Left lung (tissue), 10 donors: Measurements from ENCODE around the gene NTSR2. TPM values are rescaled to one million over a fixed set of nuclear protein-coding genes. Genes with fewer than 3 reads are reported as not detected.

Experiments
- ATAC-seq: fragments of 200-7000 bp; cut with Tn5 transposase; one replicate; pipeline ENCODE4 v1.9.1; 2020; ENCODE audit warnings: moderate library complexity
- DNase-seq, 4 donors: peaks; one replicate each; pipeline ENCODE4 v3.0.0-alpha.2; 2013 to 2020
- H3K27ac ChIP-seq, 2 donors: fragments of 200-600 bp; sonication (generic) in 1 of 2; one replicate each; pipeline versions ENCODE4 v1.5.0 to v1.8.0; 2020 to 2021
- H3K27me3 ChIP-seq, 2 donors: fragments of 200-600 bp; sonication (generic) in 1 of 2; one replicate each; pipeline versions ENCODE4 v1.5.0 to v1.8.0; 2020 to 2021
- H3K36me3 ChIP-seq, 2 donors: fragments of 200-600 bp; sonication (generic) in 1 of 2; one replicate each; pipeline versions ENCODE4 v1.5.0 to v1.8.0; 2020 to 2021
- H3K4me1 ChIP-seq, 2 donors: fragments of 200-600 bp; one replicate each; pipeline ENCODE4 v1.8.0; 2021
- H3K4me3 ChIP-seq, 2 donors: fragments of 200-600 bp; sonication (generic) in 1 of 2; one replicate each; pipeline versions ENCODE4 v1.5.0 to v1.8.0; 2020 to 2021; ENCODE audit warnings: mild to moderate bottlenecking in 1 of 2
- H3K9me3 ChIP-seq, 2 donors: fragments of 200-600 bp; sonication (generic) in 1 of 2; one replicate each; pipeline versions ENCODE4 v1.5.0 to v1.8.0; 2020 to 2021
- CTCF ChIP-seq, 2 donors: fragments of 200-600 bp; sonication (generic) in 1 of 2; IDR thresholded peaks; one replicate each; pipeline versions ENCODE4 v1.5.0 to v1.8.0; 2021; ENCODE audit warnings: antibody characterized with exemption in 2 of 2
- intact Hi-C, 2 donors: fragments of 100-400 bp; cut with DNase I; formaldehyde crosslinking; loops; one replicate each; pipeline versions ENCODE4 v1.11.2 to v1.14.2; 2022
- polyA plus RNA-seq, 6 donors: library from polyadenylated mRNA; unstranded; fragments of 120-200 nt; gene quantifications; one replicate each; pipeline ENCODE4 v1.2.1, GENCODE V29; 2013; ENCODE audit not compliant: insufficient read length in 6 of 6
- total RNA-seq, 2 donors: library from RNA; stranded (reverse); fragmentation: NEBNext Ultra II Directional; extraction: Animal tissue kit (Norgen Biotek cat#: 25700); gene quantifications; one replicate each; pipeline ENCODE4 v1.2.1, GENCODE V29; 2021
- donor health status: DM: no; HTN: yes; CAD: no.
- donor health status: DM: no; HTN: no; CAD: no.

The NTSR2 gene
- total and polyA plus RNA-seq, 8 donors, result not detected

DNA sequence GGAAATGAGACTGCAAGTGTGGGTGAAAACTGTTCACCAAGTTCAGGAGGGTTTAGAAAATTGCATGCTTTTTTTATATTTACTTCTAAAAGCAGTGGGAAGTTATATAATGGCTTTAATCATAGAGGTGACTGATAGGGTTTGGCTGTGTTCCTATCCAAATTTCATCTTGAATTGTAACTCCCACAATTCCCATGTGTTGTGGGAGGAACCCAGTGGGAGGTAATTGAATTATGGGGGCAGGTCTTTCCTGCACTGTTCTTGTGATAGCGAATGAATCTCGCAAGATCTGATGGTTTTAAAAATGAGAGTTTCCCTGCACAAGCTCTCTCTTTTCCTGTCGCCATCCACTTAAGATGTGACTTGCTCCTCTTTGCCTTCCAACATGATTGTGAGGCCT is 35.7 kb upstream of the NTSR2 start:
- no peaks in the 10 kb centered on the region for H3K9me3 ChIP-seq
- TF ChIP-seq CTCF (IDR thresholded peaks at IDR 0.05), result no peak
- ATAC-seq, result no peak
- no peak for DNase-seq
- no peaks in the 10 kb centered on the region for H3K36me3 ChIP-seq
- no peaks in the 10 kb centered on the region for H3K27me3 ChIP-seq
- intact Hi-C loops, result no loop called here
- no peak overlapping the region for H3K27ac ChIP-seq
- no peak overlapping the region for H3K4me3 ChIP-seq
- H3K4me1 ChIP-seq, result peaks cover 0 to 3% of the 10 kb centered on the region in 2 donors

DNA sequence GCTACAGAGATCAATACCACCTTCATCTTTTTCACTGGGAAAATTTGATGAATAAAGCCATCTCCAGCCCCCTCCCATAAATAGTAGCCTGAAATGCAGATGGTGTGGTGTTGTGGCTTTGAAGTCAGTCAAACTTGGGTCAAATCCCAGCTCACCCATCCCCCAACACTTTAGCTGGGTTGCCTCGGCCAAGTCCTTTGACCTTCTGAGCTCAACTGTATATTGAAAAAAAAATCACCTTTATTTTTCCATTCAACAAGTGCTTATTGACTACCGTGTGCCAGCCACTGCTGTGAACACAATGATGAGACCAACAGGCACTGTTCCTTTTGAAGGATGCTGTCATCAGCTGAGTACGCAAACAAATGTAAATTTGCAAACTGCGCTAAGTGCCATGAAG is 35.1 kb upstream of the NTSR2 start:
- no peaks in the 10 kb centered on the region for H3K36me3 ChIP-seq
- no peak overlapping the region for H3K4me3 ChIP-seq
- intact Hi-C loops, result no loop called here
- DNase-seq, result no peak
- H3K27ac ChIP-seq, result no peak overlapping the region
- no peaks in the 10 kb centered on the region for H3K9me3 ChIP-seq
- no peaks in the 10 kb centered on the region for H3K27me3 ChIP-seq
- no peak for ATAC-seq
- H3K4me1 ChIP-seq, result peaks cover 0 to 3% of the 10 kb centered on the region in 2 donors
- no peak for TF ChIP-seq CTCF (IDR thresholded peaks at IDR 0.05)

DNA sequence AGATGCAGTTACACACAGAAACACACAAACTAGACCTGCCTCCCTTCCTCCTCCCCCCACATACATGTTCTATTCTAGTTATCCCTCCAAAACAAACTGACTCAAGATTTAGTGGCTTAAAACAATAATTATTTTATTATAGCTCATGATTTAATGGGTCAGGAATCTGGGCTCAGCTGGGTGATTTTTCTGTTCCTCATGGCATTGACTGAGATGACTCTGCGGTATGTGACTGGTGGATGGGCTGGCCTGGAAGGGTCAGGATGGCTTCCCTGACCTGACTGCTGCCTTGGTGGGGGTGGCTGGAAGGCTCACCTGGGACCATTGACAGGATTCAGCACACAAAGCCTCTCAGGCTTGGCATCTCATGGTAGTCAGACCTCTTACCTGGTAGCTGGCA is 33.7 kb upstream of the NTSR2 start:
- DNase-seq (no peak), ATAC-seq (no peak)
- Histone ChIP-seq H3K9me3 (no peaks in the 10 kb centered on the region), H3K4me3 (no peak overlapping the region), H3K27ac (no peak overlapping the region), H3K27me3 (no peaks in the 10 kb centered on the region), H3K4me1 (peaks cover 0 to 4% of the 10 kb centered on the region in 2 donors), H3K36me3 (no peaks in the 10 kb centered on the region)
- no peak for TF ChIP-seq CTCF (IDR thresholded peaks at IDR 0.05)
- intact Hi-C loops, result no loop called here

GRCh38 chr2:11702946-11703345 is 33.0 kb upstream of the NTSR2 start:
- intact Hi-C loops, result no loop called here
- no peak overlapping the region for H3K27ac ChIP-seq
- peaks cover 0 to 10% of the 10 kb centered on the region in 2 donors for H3K4me1 ChIP-seq
- no peak for ATAC-seq
- no peak for DNase-seq
- H3K36me3 ChIP-seq, result no peaks in the 10 kb centered on the region
- H3K4me3 ChIP-seq, result no peak overlapping the region
- H3K9me3 ChIP-seq, result no peaks in the 10 kb centered on the region
- TF ChIP-seq CTCF (IDR thresholded peaks at IDR 0.05), result no peak
- no peaks in the 10 kb centered on the region for H3K27me3 ChIP-seq

GRCh38 chr2:11701751-11702301 is 31.8 kb upstream of the NTSR2 start:
- Histone ChIP-seq H3K36me3 (no peaks in the 10 kb centered on the region), H3K27ac (peak overlapping the region in 1 of 2 donors; percentile 33), H3K4me3 (no peak overlapping the region), H3K4me1 (peaks cover 0 to 21% of the 10 kb centered on the region in 2 donors), H3K27me3 (no peaks in the 10 kb centered on the region), H3K9me3 (no peaks in the 10 kb centered on the region)
- intact Hi-C loops, result no loop called here
- DNase-seq (peak in 1 of 4 donors; percentile 81), ATAC-seq (peak; percentile 45)
- no peak for TF ChIP-seq CTCF (IDR thresholded peaks at IDR 0.05)
